Measurements from ENCODE around the gene BLOC1S3.

Gene BLOC1S3

DNA sequence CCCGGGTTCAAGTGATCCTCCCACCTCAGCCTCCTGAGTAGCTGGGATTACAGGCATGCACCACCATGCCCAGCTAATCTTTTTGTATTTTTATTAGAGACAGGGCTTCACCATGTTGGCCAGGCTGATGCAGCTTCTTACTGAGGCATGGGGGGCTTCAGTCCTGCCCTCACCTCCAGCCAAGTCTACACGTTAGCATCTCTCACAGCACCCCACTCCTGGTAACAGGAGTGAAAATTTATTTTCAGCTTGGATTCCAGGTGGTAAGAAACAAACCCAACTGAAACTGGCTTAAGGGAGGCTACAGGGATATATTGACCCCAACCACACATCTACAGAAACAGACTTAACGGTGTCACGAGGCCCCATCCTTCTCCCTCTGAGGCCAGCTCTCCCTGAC is 28.4 kb upstream of the BLOC1S3 start:
- Histone ChIP-seq H3K4me1 (peaks cover 31 to 49% (median 41%) of the 10 kb centered on the region in 10 experiments), H3K27ac (no peak overlapping the region), H3K4me2 (no peak overlapping the region), H3K4me3 (no peak overlapping the region), H3K36me3 (peaks cover 21 to 59% (median 33%) of the 10 kb centered on the region in 11 experiments), H3K9me3 (replicated peaks in 1 of 11) (peaks cover 0 to 10% (median 3%) of the 10 kb centered on the region in 11 experiments; a peak in 4 of 22 replicates), H3K27me3 (peaks cover 39 to 51% (median 46%) of the 10 kb centered on the region in 11 experiments), H4K20me1 (peaks cover 40 to 89% (median 61%) of the 10 kb centered on the region in 11 experiments; a peak in 21 of 22 replicates), H3K9ac (no peak overlapping the region)
- TF ChIP-seq Cebpa-rat (IDR thresholded peaks at IDR 0.05): no peak

DNA sequence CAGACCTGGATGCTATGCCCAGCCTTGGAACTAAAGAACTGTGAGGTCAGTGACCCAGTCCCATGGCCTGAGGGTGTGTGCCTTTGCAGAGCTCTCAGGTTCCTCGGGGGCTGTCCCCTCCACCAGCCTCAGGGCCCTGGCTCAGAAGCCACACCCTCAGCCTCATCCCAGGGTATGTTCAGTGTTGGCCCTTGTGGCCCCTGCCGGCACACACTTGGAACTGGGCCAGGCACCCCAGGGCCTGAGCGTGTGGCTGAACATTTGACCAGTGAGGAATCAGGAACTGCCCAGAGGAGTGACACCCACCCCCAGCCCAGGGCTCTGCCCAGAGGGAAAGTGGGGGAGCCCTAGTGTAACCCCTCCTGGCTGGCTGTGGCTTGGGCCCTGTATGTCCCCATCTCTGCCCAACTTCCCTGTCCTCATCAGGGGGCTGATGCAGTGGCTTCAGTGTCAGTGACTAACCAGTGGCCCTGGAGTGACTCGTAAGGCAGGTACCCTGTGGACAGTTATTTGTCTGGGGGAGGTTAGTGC is 27.8 kb upstream of the BLOC1S3 start:
- H3K36me3 ChIP-seq: peaks cover 16 to 55% (median 29%) of the 10 kb centered on the region in 11 experiments; a peak in 21 of 22 replicates
- H3K4me3 ChIP-seq: no peak overlapping the region
- H4K20me1 ChIP-seq: peaks cover 40 to 93% (median 61%) of the 10 kb centered on the region in 11 experiments; a peak in 21 of 22 replicates
- no peak for TF ChIP-seq Cebpa-rat (IDR thresholded peaks at IDR 0.05)
- peaks cover 39 to 54% (median 46%) of the 10 kb centered on the region in 11 experiments for H3K27me3 ChIP-seq
- H3K4me1 ChIP-seq: peaks cover 31 to 49% (median 41%) of the 10 kb centered on the region in 10 experiments
- H3K27ac ChIP-seq: no peak overlapping the region
- no peak overlapping the region for H3K4me2 ChIP-seq
- peaks cover 0 to 10% (median 3%) of the 10 kb centered on the region in 11 experiments; a peak in 4 of 22 replicates for H3K9me3 ChIP-seq (replicated peaks in 1 of 11)
- no peak overlapping the region for H3K9ac ChIP-seq

DNA sequence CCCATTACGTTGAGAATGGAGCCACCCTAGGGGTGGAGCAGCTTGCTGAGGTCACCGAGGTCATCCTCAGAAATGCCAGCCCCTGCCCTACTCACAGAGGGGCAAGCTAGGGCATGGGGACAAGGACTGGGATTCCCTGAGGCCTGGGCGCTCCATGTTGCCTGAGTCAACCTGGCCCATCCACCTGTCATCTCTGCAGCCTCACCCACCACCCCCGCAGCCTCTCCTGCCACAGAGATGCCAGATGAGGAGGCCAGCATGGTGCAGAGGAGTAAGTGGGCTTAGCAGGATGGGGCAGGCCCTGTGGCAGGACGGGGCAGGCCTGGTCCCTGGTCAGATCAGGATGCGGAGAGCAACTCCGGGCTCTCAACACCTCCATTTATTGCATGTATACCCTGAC is 27.3 kb upstream of the BLOC1S3 start:
- Histone ChIP-seq H4K20me1 (peaks cover 40 to 93% (median 61%) of the 10 kb centered on the region in 11 experiments; a peak in 21 of 22 replicates), H3K9me3 (replicated peaks in 1 of 11) (peaks cover 0 to 10% (median 3%) of the 10 kb centered on the region in 11 experiments; a peak in 4 of 22 replicates), H3K27ac (no peak overlapping the region), H3K36me3 (peaks cover 11 to 50% (median 24%) of the 10 kb centered on the region in 11 experiments; a peak in 21 of 22 replicates), H3K9ac (no peak overlapping the region), H3K4me2 (no peak overlapping the region), H3K4me3 (no peak overlapping the region), H3K27me3 (peaks cover 39 to 54% (median 46%) of the 10 kb centered on the region in 11 experiments), H3K4me1 (peaks cover 30 to 49% (median 41%) of the 10 kb centered on the region in 10 experiments)
- no peak for TF ChIP-seq Cebpa-rat (IDR thresholded peaks at IDR 0.05)

DNA sequence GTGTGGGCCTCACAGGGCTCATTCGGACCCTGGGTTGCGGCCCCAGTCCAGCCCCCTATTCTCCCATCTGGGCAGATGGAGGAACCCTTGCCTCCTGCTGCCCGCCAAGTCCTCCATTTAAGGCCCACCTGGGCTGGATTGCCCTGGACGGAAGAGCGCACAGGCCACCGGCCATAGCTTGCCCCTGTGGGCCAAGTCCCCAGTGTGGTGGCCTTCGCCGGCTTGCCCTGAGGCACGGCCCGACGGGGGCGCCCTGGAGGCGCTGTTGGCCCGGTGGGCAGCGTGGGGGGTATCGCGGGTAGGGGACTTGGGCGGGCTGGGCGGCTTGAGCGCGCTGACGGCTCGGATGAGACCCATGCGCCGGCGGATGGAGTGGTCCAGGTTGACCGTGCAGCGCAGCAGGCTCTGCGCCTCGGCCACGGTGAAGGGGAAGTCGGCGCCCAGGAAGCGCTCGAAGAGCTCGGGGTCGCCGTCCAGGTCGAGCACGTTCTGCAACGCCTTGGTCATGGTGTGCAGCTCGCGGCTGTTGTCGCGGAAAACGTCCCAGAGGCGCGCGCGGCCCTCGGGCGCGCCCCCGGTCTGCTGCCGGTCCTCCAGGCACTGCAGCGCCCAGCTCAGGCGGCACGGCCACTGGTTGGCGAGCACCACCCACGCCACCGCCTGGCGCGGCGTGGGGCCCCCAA is 26.6 kb upstream of the BLOC1S3 start:
- H3K36me3 ChIP-seq: peaks cover 5 to 44% (median 18%) of the 10 kb centered on the region in 11 experiments; a peak in 18 of 22 replicates
- peaks cover 29 to 49% (median 41%) of the 10 kb centered on the region in 10 experiments for H3K4me1 ChIP-seq
- peaks cover 35 to 93% (median 58%) of the 10 kb centered on the region in 11 experiments; a peak in 20 of 22 replicates for H4K20me1 ChIP-seq
- H3K4me3 ChIP-seq: peak overlapping the region in 4 of 10 experiments; percentile 14 to 31 (median 27); a peak in 2 of 20 replicates
- peaks cover 0 to 10% (median 3%) of the 10 kb centered on the region in 11 experiments; a peak in 4 of 22 replicates for H3K9me3 ChIP-seq (replicated peaks in 1 of 11)
- H3K9ac ChIP-seq: no peak overlapping the region
- peak overlapping the region; percentile 42 to 73 (median 68); a peak in 21 of 22 replicates for H3K4me2 ChIP-seq
- no peak for TF ChIP-seq Cebpa-rat (IDR thresholded peaks at IDR 0.05)
- no peak overlapping the region for H3K27ac ChIP-seq
- H3K27me3 ChIP-seq: peaks cover 39 to 54% (median 46%) of the 10 kb centered on the region in 11 experiments

DNA sequence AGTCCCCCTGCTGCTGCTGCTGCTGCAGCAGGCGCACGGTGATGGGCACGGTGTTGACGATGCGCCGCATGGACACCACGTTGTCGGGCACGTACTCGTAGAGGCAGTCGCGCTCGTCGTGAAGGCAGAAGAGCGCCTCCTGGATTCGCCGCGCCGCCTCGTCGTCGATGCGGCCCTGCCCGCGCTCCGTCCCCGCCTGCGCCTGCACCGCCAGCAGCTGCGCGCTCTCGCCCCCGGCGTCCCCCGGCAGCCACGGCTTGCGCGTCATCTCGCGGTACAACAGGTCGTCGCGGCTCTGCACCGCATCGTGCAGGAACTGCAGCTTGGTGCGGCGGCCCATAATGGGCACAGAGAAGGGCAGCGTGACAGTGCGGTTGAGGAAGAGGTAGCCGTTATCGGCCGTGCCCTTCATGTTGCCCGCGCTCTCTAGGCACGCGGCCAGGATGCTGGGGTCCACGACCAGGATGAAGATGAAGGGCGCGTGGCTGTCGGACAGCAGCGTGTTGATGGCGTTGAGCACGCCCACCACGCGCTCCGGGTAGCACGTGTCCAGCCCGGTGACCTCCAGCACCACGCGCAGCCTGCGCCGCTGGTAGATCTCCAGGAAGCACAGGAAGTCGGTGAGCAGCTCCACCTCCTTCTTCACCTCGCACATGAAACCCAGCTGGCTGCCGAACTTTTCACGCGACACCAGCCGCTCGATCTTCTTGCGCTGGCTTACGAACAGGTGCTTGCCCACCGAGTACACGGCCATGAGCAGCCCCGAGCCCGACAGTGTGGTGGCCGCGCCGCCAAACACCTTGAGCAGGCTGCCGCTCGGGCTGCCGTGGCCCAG is 25.9 kb upstream of the BLOC1S3 start:
- Histone ChIP-seq H3K36me3 (peaks cover 0 to 36% (median 11%) of the 10 kb centered on the region in 11 experiments; a peak in 12 of 22 replicates), H3K9ac (no peak overlapping the region), H3K4me2 (peak overlapping the region; percentile 42 to 73 (median 68)), H3K27ac (no peak overlapping the region), H3K9me3 (replicated peaks in 1 of 11) (peaks cover 0 to 10% (median 3%) of the 10 kb centered on the region in 11 experiments; a peak in 4 of 22 replicates), H3K27me3 (peaks cover 39 to 54% (median 46%) of the 10 kb centered on the region in 11 experiments), H4K20me1 (peaks cover 35 to 86% (median 57%) of the 10 kb centered on the region in 11 experiments; a peak in 20 of 22 replicates), H3K4me3 (peak overlapping the region in 8 of 10 experiments; percentile 17 to 37 (median 27); a peak in 10 of 20 replicates), H3K4me1 (peaks cover 29 to 49% (median 41%) of the 10 kb centered on the region in 10 experiments)
- TF ChIP-seq Cebpa-rat (IDR thresholded peaks at IDR 0.05): no peak

DNA sequence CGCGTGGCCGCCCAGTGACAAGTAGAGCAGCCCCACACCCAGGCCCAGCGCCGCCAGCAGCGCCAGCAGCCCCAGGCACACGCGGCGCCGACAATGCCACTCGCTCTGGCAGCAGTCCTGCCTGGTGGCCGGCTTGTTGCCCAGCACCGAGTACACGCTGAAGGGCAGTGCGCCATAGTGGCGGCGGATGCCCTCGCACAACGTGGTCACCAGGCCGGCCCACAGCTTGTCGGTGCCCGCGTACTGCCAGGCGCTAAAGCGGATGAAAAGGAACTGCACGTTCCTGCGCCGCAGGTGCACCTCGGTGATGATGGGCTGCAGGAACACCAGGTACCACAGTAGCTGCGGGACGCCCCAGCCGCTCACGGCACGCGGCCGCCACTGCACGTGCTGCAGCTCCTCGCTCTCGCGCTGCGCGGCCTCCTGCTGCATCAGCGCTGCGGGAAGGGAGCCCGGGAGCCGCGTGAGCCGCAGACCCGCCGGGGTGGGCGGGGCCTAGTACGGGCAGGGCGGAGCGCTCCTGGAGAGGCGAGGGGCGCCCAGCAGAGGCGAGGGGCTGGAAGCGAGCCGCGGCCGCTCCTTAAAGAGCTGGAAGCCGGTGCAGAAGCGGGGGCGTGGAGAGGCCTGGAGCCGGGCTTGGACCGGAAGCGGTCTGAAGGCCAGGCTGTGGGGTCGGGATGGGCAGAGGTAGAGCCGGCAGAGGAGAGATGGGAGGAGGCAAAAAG is 25.1 kb upstream of the BLOC1S3 start:
- Histone ChIP-seq H3K27me3 (peaks cover 39 to 54% (median 46%) of the 10 kb centered on the region in 11 experiments), H4K20me1 (peaks cover 31 to 83% (median 50%) of the 10 kb centered on the region in 11 experiments; a peak in 20 of 22 replicates), H3K36me3 (peaks cover 0 to 28% (median 7%) of the 10 kb centered on the region in 11 experiments; a peak in 10 of 22 replicates), H3K27ac (no peak overlapping the region), H3K4me2 (peak overlapping the region; percentile 42 to 73 (median 68)), H3K4me1 (peaks cover 30 to 49% (median 40%) of the 10 kb centered on the region in 10 experiments), H3K9me3 (replicated peaks in 1 of 11) (peaks cover 0 to 10% (median 3%) of the 10 kb centered on the region in 11 experiments; a peak in 4 of 22 replicates), H3K4me3 (peak overlapping the region in 8 of 10 experiments; percentile 17 to 37 (median 24); a peak in 11 of 20 replicates), H3K9ac (0 out of 22 replicates have a peak overlapping the region, but pooled peaks of 1 of the 11 experiments have one; percentile 5)
- no peak for TF ChIP-seq Cebpa-rat (IDR thresholded peaks at IDR 0.05)

DNA sequence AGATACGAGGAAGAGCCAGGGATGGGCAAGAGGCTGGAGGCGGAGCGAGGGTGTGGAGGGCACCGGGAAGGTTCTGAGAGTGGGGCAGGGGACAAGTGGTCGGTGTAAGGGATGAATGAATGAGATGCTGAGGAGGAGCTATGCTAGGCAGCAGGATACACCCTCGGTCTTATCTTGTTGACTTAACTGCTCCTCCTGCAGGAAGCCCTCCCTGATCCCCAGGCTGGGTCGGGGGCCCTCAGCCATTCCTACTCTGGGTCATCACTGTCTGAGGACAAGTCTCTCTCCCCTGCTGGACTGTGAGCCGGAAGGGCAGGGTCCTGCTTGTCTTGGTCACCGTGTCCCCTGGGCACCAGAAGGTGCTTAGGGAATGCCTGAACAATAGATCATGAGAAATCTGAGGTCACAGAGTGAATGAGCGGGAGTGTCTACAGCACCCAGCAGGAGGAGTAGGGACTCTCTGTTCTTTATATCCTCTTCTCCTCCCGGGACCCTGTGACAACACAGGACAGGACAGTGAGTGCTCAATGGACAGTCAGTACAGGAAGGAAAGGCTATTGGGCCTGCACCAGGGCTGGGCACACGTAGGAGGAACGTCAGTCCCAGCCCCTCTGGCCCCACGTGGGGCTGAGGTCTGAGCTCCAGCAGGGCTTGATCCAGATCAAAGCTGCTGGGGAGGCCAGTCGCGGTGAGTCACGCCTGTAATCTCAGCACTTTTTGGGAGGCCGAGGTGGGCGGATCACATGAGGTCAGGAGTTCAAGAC is 24.3 kb upstream of the BLOC1S3 start:
- Histone ChIP-seq H3K9ac (0 out of 22 replicates have a peak overlapping the region, but pooled peaks of 1 of the 11 experiments have one; percentile 5), H3K27me3 (peaks cover 39 to 54% (median 46%) of the 10 kb centered on the region in 11 experiments), H3K27ac (no peak overlapping the region), H3K4me3 (peak overlapping the region in 2 of 10 experiments; percentile 20 to 37; a peak in 1 of 20 replicates), H4K20me1 (peaks cover 29 to 80% (median 46%) of the 10 kb centered on the region in 11 experiments; a peak in 20 of 22 replicates), H3K4me1 (peaks cover 37 to 49% (median 42%) of the 10 kb centered on the region in 10 experiments), H3K36me3 (peaks cover 0 to 27% (median 5%) of the 10 kb centered on the region in 11 experiments; a peak in 8 of 22 replicates), H3K4me2 (peak overlapping the region; percentile 42 to 73 (median 68); a peak in 20 of 22 replicates), H3K9me3 (replicated peaks in 1 of 11) (peaks cover 0 to 10% (median 3%) of the 10 kb centered on the region in 11 experiments; a peak in 4 of 22 replicates)
- no peak for TF ChIP-seq Cebpa-rat (IDR thresholded peaks at IDR 0.05)
